Thoracic aorta (tissue), 2 donors: ENCODE measurements around the gene FN1. TPM values are rescaled to one million over a fixed set of nuclear protein-coding genes. Genes with fewer than 3 reads are reported as not detected.

Experiments
- ATAC-seq: fragments of 150-250 bp; one replicate; pipeline ENCODE4 v1.8.0; 2017; ENCODE audit warnings: low read depth; ENCODE audit not compliant: insufficient number of reproducible peaks, low FRiP score
- DNase-seq: peaks from one replicate; pipeline ENCODE4 v3.0.0-alpha.2; 2020; ENCODE audit warnings: low spot score
- H3K27ac ChIP-seq, 2 donors: fragments of 200-600 bp; sonication (generic); 1 replicate in 1 of 2; 2 replicates in 1 of 2; pipeline ENCODE4 v1.5.1; 2016; ENCODE audit warnings: mild to moderate bottlenecking in 2 of 2, moderate library complexity in 2 of 2
- H3K27me3 ChIP-seq: fragments of 200-600 bp; sonication (generic); replicated peaks from 2 replicates; pipeline ENCODE4 v1.6.0; 2016; ENCODE audit warnings: mild to moderate bottlenecking; ENCODE audit not compliant: insufficient read depth
- H3K36me3 ChIP-seq: fragments of 200-600 bp; sonication (generic); one replicate; pipeline ENCODE4 v1.5.1; 2016
- H3K4me1 ChIP-seq, 2 donors: fragments of 200-600 bp; sonication (generic); 1 replicate in 1 of 2; 2 replicates in 1 of 2; pipeline versions ENCODE4 v1.5.1 to v1.6.0; 2016; ENCODE audit warnings: low read depth in 2 of 2, mild to moderate bottlenecking in 1 of 2; ENCODE audit not compliant: control insufficient read depth in 1 of 2
- H3K4me3 ChIP-seq: fragments of 200-600 bp; sonication (generic); 2 replicates; pipeline ENCODE4 v1.5.1; 2016; ENCODE audit warnings: mild to moderate bottlenecking
- H3K9me3 ChIP-seq: fragments of 200-600 bp; sonication (generic); 2 replicates; pipeline ENCODE4 v1.5.1; 2016
- CTCF ChIP-seq: fragments of 200-600 bp; sonication (generic); IDR thresholded peaks from one replicate; pipeline ENCODE4 v1.5.1; 2019; ENCODE audit warnings: antibody characterized with exemption
- total RNA-seq, 2 donors: library from RNA; depleted of rRNA; stranded (reverse); fragments of >200 nt; gene quantifications; one replicate each; pipeline versions ENCODE4 v1.1.0 to v1.2.3, GENCODE V29; 2016

Gene FN1
- 1,000 to 10,000 TPM; 6,415 to 8,882 TPM for total RNA-seq

DNA sequence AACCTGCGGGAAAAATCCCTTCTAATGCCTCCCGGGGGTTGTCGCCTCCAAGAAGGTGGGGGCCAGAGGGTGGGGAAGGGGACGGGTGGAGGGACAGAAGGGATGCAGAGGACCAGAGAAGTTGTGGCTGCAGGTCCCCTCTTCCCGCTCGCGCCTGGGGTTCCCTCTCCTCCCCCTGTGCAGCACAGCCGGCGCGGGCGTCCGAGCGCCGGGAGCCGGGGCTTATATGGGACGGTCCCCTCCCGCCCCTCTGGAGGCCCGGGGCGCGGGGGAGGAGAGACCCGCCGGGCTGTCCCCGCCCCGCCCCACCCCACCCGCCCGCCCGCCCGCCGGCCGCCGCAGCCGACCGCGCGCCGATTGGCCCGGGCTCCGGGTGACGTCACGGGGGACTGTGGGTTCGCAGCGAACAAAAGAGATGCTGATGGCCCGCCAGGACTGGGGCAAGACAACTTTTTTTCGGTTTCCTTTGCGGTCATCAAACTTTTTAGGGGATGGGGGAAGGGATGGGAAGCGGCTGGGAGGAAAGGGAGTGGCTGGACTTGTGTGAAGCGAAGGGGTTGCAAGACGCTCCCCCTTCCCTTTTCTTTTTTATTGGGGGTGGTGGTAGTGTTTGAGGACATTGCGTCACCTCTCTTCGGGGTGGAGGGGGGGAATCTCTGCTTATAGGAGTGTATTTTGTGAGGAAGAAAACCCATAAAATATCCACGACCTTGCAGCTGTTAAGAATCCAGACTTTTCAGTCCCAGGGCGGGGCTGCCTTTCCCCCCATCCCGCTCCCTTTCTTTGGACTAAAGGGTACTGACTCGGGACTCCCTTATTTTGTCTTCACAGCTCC lies at the start of gene FN1:
TSS of gene FN1 (minus strand) at position 199 of the 835 bp plus-strand sequence. CDS start 266 bp downstream, outside the sequence.
- peaks cover 15% of the 10 kb centered on the region for H3K36me3 ChIP-seq
- H3K27ac ChIP-seq: peak within 1 kb of the TSS; percentile 99 to 100
- no peaks in the 10 kb centered on the region for H3K9me3 ChIP-seq
- ATAC-seq: peak; percentile 89
- DNase-seq: peak; percentile 89
- H3K4me3 ChIP-seq: peak within 1 kb of the TSS; percentile 79
- peaks cover 11 to 47% of the 10 kb centered on the region in 2 donors for H3K4me1 ChIP-seq
- no peaks in the 10 kb centered on the region for H3K27me3 ChIP-seq
- TF ChIP-seq CTCF: no peak

DNA sequence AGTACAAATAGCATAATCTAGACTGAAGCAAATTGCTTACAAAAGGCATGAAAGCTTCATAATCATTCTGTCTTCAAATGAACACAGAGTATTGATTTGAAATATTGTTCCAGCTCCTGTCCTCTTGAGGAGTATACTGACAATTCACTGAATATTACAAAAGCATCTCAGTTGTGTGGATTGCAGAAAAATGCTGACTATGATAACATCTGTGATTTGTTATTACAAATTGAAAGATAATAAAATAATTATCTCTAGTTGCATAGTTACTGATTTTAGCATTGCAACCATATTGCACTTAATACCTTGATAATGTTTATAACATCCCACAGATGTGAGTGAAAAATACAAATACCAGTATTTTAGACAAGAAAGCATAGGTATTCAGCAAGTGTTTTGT lies 49.2 kb upstream of the FN1 start:
- TF ChIP-seq CTCF: no peak
- Histone ChIP-seq H3K27me3 (no peaks in the 10 kb centered on the region), H3K4me3 (no peak overlapping the region), H3K36me3 (no peaks in the 10 kb centered on the region), H3K9me3 (no peaks in the 10 kb centered on the region), H3K27ac (no peak overlapping the region), H3K4me1 (no peaks in the 10 kb centered on the region)
- DNase-seq (no peak), ATAC-seq (no peak)

DNA sequence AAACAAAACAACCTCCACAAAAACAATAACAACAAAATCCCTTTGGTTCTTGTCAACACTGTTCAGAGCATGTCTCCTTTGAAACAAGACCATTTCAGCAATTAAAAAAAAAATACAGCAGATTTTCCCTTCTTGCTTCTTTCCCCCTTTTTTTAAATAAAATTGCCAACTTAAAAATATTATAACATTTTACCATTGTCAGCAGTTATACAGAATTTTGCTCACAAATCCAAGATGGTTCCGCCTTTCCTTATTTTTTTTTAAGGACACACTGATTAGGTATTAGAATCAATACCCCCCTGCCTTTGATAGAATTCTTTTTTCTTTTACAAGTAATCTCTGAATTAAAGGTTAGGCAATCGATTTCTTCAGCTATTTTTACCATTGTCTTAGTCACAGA lies 48.7 kb upstream of the FN1 start:
- DNase-seq (no peak), ATAC-seq (no peak)
- H3K36me3 ChIP-seq: no peaks in the 10 kb centered on the region

GRCh38 chr2:215483431-215483830 lies 47.6 kb upstream of the FN1 start:
- no peak for TF ChIP-seq CTCF
- Histone ChIP-seq H3K36me3 (no peaks in the 10 kb centered on the region), H3K4me3 (no peak overlapping the region), H3K27me3 (no peaks in the 10 kb centered on the region), H3K27ac (no peak overlapping the region), H3K4me1 (no peaks in the 10 kb centered on the region), H3K9me3 (no peaks in the 10 kb centered on the region)
- DNase-seq (no peak), ATAC-seq (no peak)

More for the DNA sequence above, 48.7 kb upstream of the FN1 start:
- Histone ChIP-seq H3K4me1 (no peaks in the 10 kb centered on the region), H3K27ac (no peak overlapping the region), H3K27me3 (no peaks in the 10 kb centered on the region), H3K9me3 (no peaks in the 10 kb centered on the region), H3K4me3 (no peak overlapping the region)
- no peak for TF ChIP-seq CTCF

- Histone ChIP-seq H3K27me3 (no peaks in the 10 kb centered on the region), H3K4me1 (no peaks in the 10 kb centered on the region), H3K4me3 (no peak overlapping the region), H3K27ac (no peak overlapping the region), H3K36me3 (no peaks in the 10 kb centered on the region), H3K9me3 (no peaks in the 10 kb centered on the region)
- DNase-seq (no peak), ATAC-seq (no peak)
- TF ChIP-seq CTCF: no peak
Observed at GRCh38 chr2:215479536-215480240, 43.8 kb upstream of the FN1 start.
